NCI-H1417 (cell line): ENCODE results near the gene RFX7.
"Not testable (repeated sequence)": the region's sequence is repeated elsewhere in the genome, so short reads cannot be mapped to it uniquely, and the experiment has no call there.

Experiments used
- DNase-seq, 3 experiments: peaks; one replicate each; lab custom pipeline; 2025; lab: John Stamatoyannopoulos, UW

RFX7 gene

GRCh38 chr15:56205061-56205876 is 38.4 kb downstream of the RFX7 start:
- no peak for DNase-seq

GRCh38 chr15:56203312-56203922 is 40.3 kb downstream of the RFX7 start:
- not testable (repeated sequence) for DNase-seq

- DNase-seq, result no peak
These were observed 41.0 kb downstream of the RFX7 start for GRCh38 chr15:56202701-56203100.

- DNase-seq, result no peak
These were observed 44.6 kb downstream of the RFX7 start for GRCh38 chr15:56199038-56199437.

GRCh38 chr15:56194035-56194434 is 49.6 kb downstream of the RFX7 start:
- DNase-seq, result no peak

- DNase-seq, result no peak
These were observed 50.8 kb downstream of the RFX7 start for GRCh38 chr15:56192659-56193442.

- no peak for DNase-seq
These were observed 56.0 kb downstream of the RFX7 start for GRCh38 chr15:56187665-56188064.

- no peak for DNase-seq
These were observed 57.7 kb downstream of the RFX7 start for GRCh38 chr15:56185980-56186379.

- DNase-seq, result no peak
These were observed 59.2 kb downstream of the RFX7 start for GRCh38 chr15:56184516-56184915.

- no peak for DNase-seq
These were observed 62.8 kb downstream of the RFX7 start for GRCh38 chr15:56180851-56181250.

- DNase-seq, result no peak
These were observed 66.7 kb downstream of the RFX7 start for GRCh38 chr15:56176996-56177395.

GRCh38 chr15:56175788-56176187 is 67.9 kb downstream of the RFX7 start:
- no peak for DNase-seq

GRCh38 chr15:56174649-56175048 is 69.0 kb downstream of the RFX7 start:
- no peak for DNase-seq

- no peak for DNase-seq
These were observed 75.3 kb downstream of the RFX7 start for GRCh38 chr15:56168394-56168793.

- no peak for DNase-seq
These were observed 78.4 kb downstream of the RFX7 start for GRCh38 chr15:56165234-56165633.

- DNase-seq, result no peak
These were observed 82.7 kb downstream of the RFX7 start for GRCh38 chr15:56160966-56161365.

GRCh38 chr15:56156877-56157276 is 86.8 kb downstream of the RFX7 start:
- no peak for DNase-seq

GRCh38 chr15:56155278-56155677 is 88.4 kb downstream of the RFX7 start:
- not testable (repeated sequence) for DNase-seq

GRCh38 chr15:56154768-56155167 is 88.9 kb downstream of the RFX7 start:
- not testable (repeated sequence) for DNase-seq

GRCh38 chr15:56150204-56150603 is 93.5 kb downstream of the RFX7 start:
- no peak for DNase-seq

GRCh38 chr15:56148064-56148463 is 95.6 kb downstream of the RFX7 start:
- no peak for DNase-seq

GRCh38 chr15:56146756-56147155 is 96.9 kb downstream of the RFX7 start:
- no peak for DNase-seq

GRCh38 chr15:56128081-56128480 is 115.6 kb downstream of the RFX7 start:
- DNase-seq, result no peak
